ENCODE data around the gene GATD1. TPM values are rescaled to one million over a fixed set of nuclear protein-coding genes. Genes with fewer than 3 reads are reported as not detected.

Gene GATD1
- total RNA-seq, 1 experiment from 2014 or later = 81.3 TPM

DNA sequence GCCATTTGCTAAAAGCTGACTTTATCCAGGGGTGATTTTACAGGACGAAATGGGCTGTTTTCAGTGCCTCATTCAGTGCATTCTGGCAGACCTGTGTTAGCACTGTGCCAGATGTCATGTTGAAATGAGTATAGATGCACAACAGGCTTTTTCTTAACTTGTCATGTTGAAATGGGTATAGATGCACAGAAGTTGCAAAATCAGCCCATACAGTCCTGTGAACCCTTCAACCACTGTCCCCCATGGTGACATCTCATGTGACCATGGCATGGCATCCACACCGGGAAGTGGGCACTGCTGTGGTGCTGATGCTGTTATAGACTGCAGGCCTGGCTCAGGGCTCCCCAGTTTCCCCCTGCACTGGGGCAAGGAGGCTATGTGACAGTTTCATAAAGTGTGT, 27.6 kb downstream of the GATD1 start:
- intact Hi-C loops (cut with micrococcal nuclease; ENCODE audit: unreplicated experiment) = no loop called here
- TF ChIP-seq, protein P1, sequence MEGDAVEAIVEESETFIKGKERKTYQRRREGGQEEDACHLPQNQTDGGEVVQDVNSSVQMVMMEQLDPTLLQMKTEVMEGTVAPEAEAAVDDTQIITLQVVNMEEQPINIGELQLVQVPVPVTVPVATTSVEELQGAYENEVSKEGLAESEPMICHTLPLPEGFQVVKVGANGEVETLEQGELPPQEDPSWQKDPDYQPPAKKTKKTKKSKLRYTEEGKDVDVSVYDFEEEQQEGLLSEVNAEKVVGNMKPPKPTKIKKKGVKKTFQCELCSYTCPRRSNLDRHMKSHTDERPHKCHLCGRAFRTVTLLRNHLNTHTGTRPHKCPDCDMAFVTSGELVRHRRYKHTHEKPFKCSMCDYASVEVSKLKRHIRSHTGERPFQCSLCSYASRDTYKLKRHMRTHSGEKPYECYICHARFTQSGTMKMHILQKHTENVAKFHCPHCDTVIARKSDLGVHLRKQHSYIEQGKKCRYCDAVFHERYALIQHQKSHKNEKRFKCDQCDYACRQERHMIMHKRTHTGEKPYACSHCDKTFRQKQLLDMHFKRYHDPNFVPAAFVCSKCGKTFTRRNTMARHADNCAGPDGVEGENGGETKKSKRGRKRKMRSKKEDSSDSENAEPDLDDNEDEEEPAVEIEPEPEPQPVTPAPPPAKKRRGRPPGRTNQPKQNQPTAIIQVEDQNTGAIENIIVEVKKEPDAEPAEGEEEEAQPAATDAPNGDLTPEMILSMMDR (conservative IDR thresholded peaks at IDR 0.05; ENCODE audit: low read depth, low read length) = no peak
- no peak for TF ChIP-seq EZH2 (IDR thresholded peaks at IDR 0.05; ENCODE audit: borderline replicate concordance, low read depth, low read length, poor library complexity, severe bottlenecking)
- H3K36me3 ChIP-seq (ENCODE audit: insufficient read depth, low read length, poor library complexity, severe bottlenecking) = no peaks in the 10 kb centered on the region
- H3K4me3 ChIP-seq (ENCODE audit: low read depth, low read length, poor library complexity, severe bottlenecking) = no peak overlapping the region
- no peaks in the 10 kb centered on the region for H3K27me3 ChIP-seq (replicated peaks; ENCODE audit: insufficient read depth, low read depth, low read length, poor library complexity)
- DNase-seq (ENCODE audit: low spot score) = no peak
- ChIA-PET POLR2A (ENCODE audit: low non-redundant PET) (no interaction called here), CTCF (no interaction called here)
- no TSS peak for BruUV-seq (replicated peaks)
- no peaks in the 10 kb centered on the region for H3K4me1 ChIP-seq (ENCODE audit: insufficient read depth, low read length, poor library complexity, severe bottlenecking)
- no peak overlapping the region for H3K27ac ChIP-seq (ENCODE audit: low read depth, low read length, poor library complexity, severe bottlenecking)
- no peaks in the 10 kb centered on the region for H3K9me3 ChIP-seq (ENCODE audit: low read depth, low read length, poor library complexity, severe bottlenecking)

DNA sequence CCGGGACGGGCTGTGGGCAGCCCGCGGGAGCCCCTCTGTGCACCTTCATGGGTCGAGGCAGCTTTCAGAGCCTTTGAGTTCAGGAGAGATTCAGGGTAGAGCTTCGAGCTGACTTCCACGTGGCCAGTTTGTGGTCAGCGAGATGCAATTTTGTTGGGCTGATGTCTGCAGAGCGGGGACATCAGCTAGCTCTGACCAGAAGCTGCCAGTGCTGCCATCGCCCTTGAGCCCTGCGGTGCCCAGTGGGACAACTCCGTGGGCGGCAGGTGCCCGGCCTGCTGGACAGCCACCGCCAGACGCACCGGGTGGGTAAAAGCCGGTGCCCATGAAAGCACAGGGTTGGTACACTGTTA, 29.3 kb downstream of the GATD1 start:
- no peak for TF ChIP-seq EZH2 (IDR thresholded peaks at IDR 0.05; ENCODE audit: borderline replicate concordance, low read depth, low read length, poor library complexity, severe bottlenecking)
- TF ChIP-seq, protein P1 (conservative IDR thresholded peaks at IDR 0.05; ENCODE audit: low read depth, low read length) = no peak
- BruUV-seq (replicated peaks) = no TSS peak
- POLR2A ChIA-PET (ENCODE audit: low non-redundant PET) = no interaction called here
- H3K27me3 ChIP-seq (replicated peaks; ENCODE audit: insufficient read depth, low read depth, low read length, poor library complexity) = no peaks in the 10 kb centered on the region
- CTCF ChIA-PET = interaction anchor here (0.6 kb wide), 1 partner anchor 121 kb away, joined by 4 read pairs; no protein-coding TSS in a partner anchor
- H3K36me3 ChIP-seq (ENCODE audit: insufficient read depth, low read length, poor library complexity, severe bottlenecking) = no peaks in the 10 kb centered on the region
- peak overlapping the region; percentile 90 for H3K27ac ChIP-seq (ENCODE audit: low read depth, low read length, poor library complexity, severe bottlenecking)
- intact Hi-C loops (cut with micrococcal nuclease; ENCODE audit: unreplicated experiment) = no loop called here
- no peaks in the 10 kb centered on the region for H3K4me1 ChIP-seq (ENCODE audit: insufficient read depth, low read length, poor library complexity, severe bottlenecking)
- no peak for DNase-seq (ENCODE audit: low spot score)
- H3K4me3 ChIP-seq (ENCODE audit: low read depth, low read length, poor library complexity, severe bottlenecking) = peak overlapping the region; percentile 95
- H3K9me3 ChIP-seq (ENCODE audit: low read depth, low read length, poor library complexity, severe bottlenecking) = no peaks in the 10 kb centered on the region

DNA sequence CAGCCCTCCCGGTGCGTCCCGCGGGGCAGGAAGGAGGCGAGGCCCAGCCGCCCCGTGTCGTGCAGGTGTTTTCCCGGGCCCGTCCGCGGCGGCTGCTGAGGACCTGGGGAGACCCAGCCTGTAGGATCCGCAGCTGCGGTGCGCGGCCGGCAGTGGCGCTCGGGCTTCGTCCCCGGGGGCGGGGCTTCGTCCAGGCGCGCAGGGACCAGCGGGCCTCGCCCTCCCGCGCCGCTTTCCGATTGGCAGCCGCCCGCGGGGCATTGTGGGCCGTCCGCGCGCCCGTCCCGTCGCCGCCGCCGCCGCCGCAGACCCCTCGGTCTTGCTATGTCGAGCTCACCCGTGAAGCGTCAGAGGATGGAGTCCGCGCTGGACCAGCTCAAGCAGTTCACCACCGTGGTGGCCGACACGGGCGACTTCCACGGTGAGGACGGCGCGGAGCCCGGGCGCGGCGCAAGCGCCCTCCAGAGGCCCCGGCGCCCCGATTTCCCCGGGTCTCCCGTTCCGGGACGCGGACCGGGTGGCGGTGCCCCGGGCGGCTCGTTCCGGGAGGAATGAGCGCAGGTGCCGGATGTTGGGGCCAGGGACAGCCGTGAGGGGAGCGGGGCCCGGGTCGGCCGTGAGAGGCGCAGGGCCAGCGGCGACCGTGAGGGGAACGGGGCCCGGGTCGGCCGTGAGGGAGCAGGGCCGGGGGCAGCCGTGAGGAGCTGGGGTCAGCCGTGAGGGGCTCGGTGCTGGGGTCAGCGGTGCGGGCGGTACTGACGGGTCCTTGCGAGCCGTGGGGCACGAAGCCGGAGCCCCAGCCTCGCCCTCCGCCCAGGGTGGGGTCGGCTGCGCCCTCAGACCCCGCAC, 29.9 kb downstream of the GATD1 start, which contains the start of gene TALDO1:
Gene TALDO1 (plus strand): TSS at position 307 of the 849 bp plus-strand sequence. CDS start 18 bp downstream, at position 325.
- ChIA-PET POLR2A (ENCODE audit: low non-redundant PET) (no interaction called here), CTCF (interaction anchor here (0.5 to 0.7 kb wide), 3 partner anchors 9 to 121 kb away, joined by 3 to 4 read pairs (median 3); no protein-coding TSS in a partner anchor)
- H3K4me3 ChIP-seq (ENCODE audit: low read depth, low read length, poor library complexity, severe bottlenecking) = peak within 1 kb of the TSS; percentile 95
- peak within 1 kb of the TSS; percentile 90 for H3K27ac ChIP-seq (ENCODE audit: low read depth, low read length, poor library complexity, severe bottlenecking)
- no peaks in the 10 kb centered on the region for H3K9me3 ChIP-seq (ENCODE audit: low read depth, low read length, poor library complexity, severe bottlenecking)
- no peaks in the 10 kb centered on the region for H3K27me3 ChIP-seq (replicated peaks; ENCODE audit: insufficient read depth, low read depth, low read length, poor library complexity)
- no peaks in the 10 kb centered on the region for H3K4me1 ChIP-seq (ENCODE audit: insufficient read depth, low read length, poor library complexity, severe bottlenecking)
- no TSS peak for BruUV-seq (replicated peaks)
- H3K36me3 ChIP-seq (ENCODE audit: insufficient read depth, low read length, poor library complexity, severe bottlenecking) = no peaks in the 10 kb centered on the region
- peak; percentile 93 for DNase-seq (ENCODE audit: low spot score)
- intact Hi-C loops (cut with micrococcal nuclease; ENCODE audit: unreplicated experiment) = no loop called here
- TF ChIP-seq, protein P1 (conservative IDR thresholded peaks at IDR 0.05; ENCODE audit: low read depth, low read length) = no peak
- TF ChIP-seq EZH2 (IDR thresholded peaks at IDR 0.05; ENCODE audit: borderline replicate concordance, low read depth, low read length, poor library complexity, severe bottlenecking) = no peak
